SK-N-SH treated with all-trans-retinoic acid at 6 μM for 48 hours (cell line): Measurements from ENCODE around the gene PRAF2.

Source experiments
- ATAC-seq: fragments of 200-7000 bp; cut with Tn5 transposase; 3 replicates; pipeline ENCODE4 v1.9.1; 2020; ENCODE audit warnings: mild to moderate bottlenecking, moderate library complexity
- ARNTL ChIP-seq: fragments of 450-650 bp; formaldehyde crosslinking; IDR thresholded peaks from 2 replicates; pipeline ENCODE4 v1.5.0; 2020; ENCODE audit warnings: low read depth, mild to moderate bottlenecking, moderate library complexity, borderline replicate concordance
- BACH2 ChIP-seq: fragments of 250-450 bp; sonication (Bioruptor Pico); IDR thresholded peaks from 2 replicates; pipeline ENCODE4 v1.9.0; 2021; ENCODE audit warnings: mild to moderate bottlenecking, borderline replicate concordance
- CSDC2 ChIP-seq: fragments of 250-450 bp; sonication (Bioruptor Pico); IDR thresholded peaks from 2 replicates; pipeline ENCODE4 v1.5.0; 2020; ENCODE audit warnings: mild to moderate bottlenecking, moderate library complexity
- CSRNP3 ChIP-seq: fragments of 250-450 bp; sonication (Bioruptor Pico); IDR thresholded peaks from 2 replicates; pipeline ENCODE4 v1.5.1; 2021; ENCODE audit warnings: mild to moderate bottlenecking, moderate library complexity
- ESRRG ChIP-seq: fragments of 250-450 bp; sonication (Bioruptor Pico); IDR thresholded peaks from 2 replicates; pipeline ENCODE4 v1.6.1; 2021; ENCODE audit warnings: mild to moderate bottlenecking
- GLIS3 ChIP-seq: fragments of 250-450 bp; sonication (Bioruptor Pico); IDR thresholded peaks from 2 replicates; pipeline ENCODE4 v1.5.0; 2020; ENCODE audit warnings: mild to moderate bottlenecking, moderate library complexity
- ISL1 ChIP-seq: fragments of 250-450 bp; sonication (Bioruptor Pico); IDR thresholded peaks from 2 replicates; pipeline ENCODE4 v2.1.2; 2022; ENCODE audit warnings: mild to moderate bottlenecking, moderate library complexity
- OSR1 ChIP-seq: fragments of 250-450 bp; sonication (Bioruptor Pico); IDR thresholded peaks from 2 replicates; pipeline ENCODE4 v1.8.0; 2022; ENCODE audit warnings: moderate library complexity, mild to moderate bottlenecking, inconsistent platforms
- PATZ1 ChIP-seq: fragments of 250-450 bp; sonication (Bioruptor Pico); IDR thresholded peaks from 2 replicates; pipeline ENCODE4 v1.8.0; 2020; ENCODE audit warnings: mild to moderate bottlenecking, moderate library complexity, borderline replicate concordance
- POU6F1 ChIP-seq: fragments of 250-450 bp; sonication (Bioruptor Pico); IDR thresholded peaks from 2 replicates; pipeline ENCODE4 v1.8.0; 2021; ENCODE audit warnings: low read depth, mild to moderate bottlenecking, moderate library complexity, borderline replicate concordance
- PPARA ChIP-seq: fragments of 250-450 bp; sonication (Bioruptor Pico); IDR thresholded peaks from 2 replicates; pipeline ENCODE4 v1.5.0; 2020; ENCODE audit warnings: mild to moderate bottlenecking, borderline replicate concordance
- RARB ChIP-seq: fragments of 250-450 bp; sonication (Bioruptor Pico); IDR thresholded peaks from 2 replicates; pipeline ENCODE4 v1.8.0; 2021; ENCODE audit warnings: mild to moderate bottlenecking, moderate library complexity
- SNAI2 ChIP-seq: fragments of 250-450 bp; sonication (Bioruptor Pico); IDR thresholded peaks from 2 replicates; pipeline ENCODE4 v1.5.0; 2020; ENCODE audit warnings: mild to moderate bottlenecking, moderate library complexity
- TCF4 ChIP-seq: fragments of 250-450 bp; sonication (Bioruptor Pico); IDR thresholded peaks from 2 replicates; pipeline ENCODE4 v1.8.0; 2021; ENCODE audit warnings: mild to moderate bottlenecking, moderate library complexity, borderline replicate concordance
- TOX ChIP-seq: fragments of 250-450 bp; sonication (Bioruptor Pico); IDR thresholded peaks from 2 replicates; pipeline ENCODE4 v1.8.0; 2021; ENCODE audit warnings: mild to moderate bottlenecking, moderate library complexity, borderline replicate concordance
- TSHZ2 ChIP-seq: fragments of 250-450 bp; sonication (Bioruptor Pico); IDR thresholded peaks from 2 replicates; pipeline ENCODE4 v1.5.0; 2020; ENCODE audit warnings: mild to moderate bottlenecking, moderate library complexity
- ZC3H10 ChIP-seq: fragments of 250-450 bp; sonication (Bioruptor Pico); IDR thresholded peaks from 2 replicates; pipeline ENCODE4 v1.5.1; 2021; ENCODE audit warnings: mild to moderate bottlenecking, moderate library complexity
- ZFP30 ChIP-seq: fragments of 450-650 bp; formaldehyde crosslinking; IDR thresholded peaks from 2 replicates; pipeline ENCODE4 v1.5.0; 2022; ENCODE audit warnings: mild to moderate bottlenecking, moderate library complexity
- ZNF565 ChIP-seq: fragments of 450-650 bp; formaldehyde crosslinking; conservative IDR thresholded peaks from 2 replicates; pipeline ENCODE4 v1.5.0; 2020; ENCODE audit warnings: low read depth, mild to moderate bottlenecking, moderate library complexity
- ZNF70 ChIP-seq: fragments of 450-650 bp; formaldehyde crosslinking; IDR thresholded peaks from 2 replicates; pipeline ENCODE4 v1.5.0; 2020; ENCODE audit warnings: mild to moderate bottlenecking, moderate library complexity
- ZNF8 ChIP-seq: fragments of 450-650 bp; formaldehyde crosslinking; IDR thresholded peaks from 2 replicates; pipeline ENCODE4 v1.5.0; 2020; ENCODE audit warnings: mild to moderate bottlenecking, moderate library complexity

The PRAF2 gene

GRCh38 chrX:49061916-49062315 lies 11.9 kb downstream of the PRAF2 start:
- no peak for ATAC-seq
- no peak for TF ChIP-seq ISL1 (CRISPR knock-in tag)
- TF ChIP-seq ZNF70 = no peak
- TF ChIP-seq ESRRG (CRISPR knock-in tag) = no peak
- no peak for TF ChIP-seq SNAI2
- no peak for TF ChIP-seq ZNF565
- no peak for TF ChIP-seq GLIS3
- TF ChIP-seq ZC3H10 = no peak
- no peak for TF ChIP-seq OSR1
- TF ChIP-seq PPARA (CRISPR knock-in tag) = no peak
- TF ChIP-seq TOX = no peak

- TF ChIP-seq ZFP30 (CRISPR knock-in tag) = no peak
- no peak for TF ChIP-seq TSHZ2 (CRISPR knock-in tag)
- TF ChIP-seq ZNF8 (CRISPR knock-in tag) = no peak
- no peak for TF ChIP-seq CSRNP3 (CRISPR knock-in tag)
- TF ChIP-seq GLIS3 = no peak
- TF ChIP-seq SNAI2 = no peak
- no peak for TF ChIP-seq RARB (CRISPR knock-in tag)
- ATAC-seq = no peak
Measured at GRCh38 chrX:49061490-49061889, 12.3 kb downstream of the PRAF2 start.

- TF ChIP-seq PPARA (CRISPR knock-in tag) (no peak), PATZ1 (CRISPR knock-in tag) (no peak), ZNF565 (no peak), CSDC2 (CRISPR knock-in tag) (no peak), ZNF70 (no peak), SNAI2 (no peak), CSRNP3 (CRISPR knock-in tag) (no peak), RARB (CRISPR knock-in tag) (no peak), BACH2 (no peak), OSR1 (no peak), POU6F1 (CRISPR knock-in tag) (no peak), TCF4 (CRISPR knock-in tag) (no peak)
- ATAC-seq = no peak
Measured at GRCh38 chrX:49060914-49061313, 12.9 kb downstream of the PRAF2 start.

- no peak for ATAC-seq
- no peak for TF ChIP-seq TSHZ2 (CRISPR knock-in tag)
- no peak for TF ChIP-seq ZNF70
- no peak for TF ChIP-seq PATZ1 (CRISPR knock-in tag)
- TF ChIP-seq ARNTL (CRISPR knock-in tag) = no peak
- TF ChIP-seq PPARA (CRISPR knock-in tag) = no peak
- TF ChIP-seq GLIS3 = no peak
- TF ChIP-seq TCF4 (CRISPR knock-in tag) = no peak
- no peak for TF ChIP-seq SNAI2
- no peak for TF ChIP-seq ISL1 (CRISPR knock-in tag)
- no peak for TF ChIP-seq RARB (CRISPR knock-in tag)
- no peak for TF ChIP-seq TOX
- TF ChIP-seq CSDC2 (CRISPR knock-in tag) = no peak
Measured at GRCh38 chrX:49059681-49060085, 14.1 kb downstream of the PRAF2 start.
